ENCODE measurements around the gene SEMA3B.
"Not testable (repeated sequence)": the region's sequence is repeated elsewhere in the genome, so short reads cannot be mapped to it uniquely, and the experiment has no call there.

SEMA3B gene

DNA sequence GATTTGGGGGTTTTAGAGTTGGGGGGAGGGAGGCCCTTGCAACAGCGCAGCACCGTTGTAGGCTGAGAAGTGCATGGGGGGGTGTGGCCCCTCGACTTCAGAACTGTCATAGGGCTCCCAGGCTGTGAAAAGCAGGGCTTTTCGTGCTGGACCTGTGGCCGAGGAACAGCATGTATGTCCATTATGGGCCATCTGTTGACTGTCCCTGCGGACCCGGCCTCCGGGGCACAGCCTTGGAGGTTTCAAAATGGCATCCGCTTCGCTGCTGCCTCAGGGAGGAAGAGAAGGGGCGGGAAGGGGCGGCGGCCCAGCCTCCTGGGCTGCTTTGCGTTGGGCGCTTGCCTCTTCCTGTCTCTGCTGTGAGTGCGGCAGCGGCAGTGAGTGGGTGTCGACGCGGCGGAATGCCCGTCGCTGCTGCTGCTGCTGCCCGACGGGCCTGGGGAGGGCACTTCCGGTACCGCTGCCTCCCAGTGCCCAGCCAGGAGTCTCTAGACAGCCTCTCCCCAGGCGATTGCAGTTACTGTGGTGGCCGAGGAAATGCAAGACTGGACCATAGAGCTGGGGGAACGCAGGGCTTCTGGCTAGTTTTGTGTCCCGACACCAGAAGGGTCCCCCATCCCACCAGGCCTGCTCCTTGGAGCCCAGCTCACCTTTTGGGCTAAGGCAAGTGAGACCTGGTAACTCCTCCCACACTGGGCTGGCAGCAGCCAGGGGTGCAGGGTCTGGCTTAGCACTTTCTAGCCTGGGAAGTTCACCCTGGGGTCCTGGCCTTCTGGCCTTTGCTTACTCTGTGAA, 31.0 kb upstream of the SEMA3B start:
- FAIRE-seq = peak; percentile 99
- peak; percentile 75 for TF ChIP-seq TAF1 (IDR thresholded peaks at IDR 0.05; ENCODE audit: low read depth, low read length)
- TF ChIP-seq POLR2A (IDR thresholded peaks at IDR 0.05; ENCODE audit: low read depth, low read length) = peak; percentile 69
- TF ChIP-seq SPI1 (IDR thresholded peaks at IDR 0.05; ENCODE audit: low read depth, low read length) = peak; percentile 66
- TF ChIP-seq POLR2AphosphoS5 (IDR thresholded peaks at IDR 0.05; ENCODE audit: low read depth, low read length) = peak; percentile 69
- TF ChIP-seq POU2F2 (IDR thresholded peaks at IDR 0.05; ENCODE audit: low read depth, low read length) = no peak; the same call in 1 of the 2 replicates
- TF ChIP-seq PAX5 (IDR thresholded peaks at IDR 0.05; ENCODE audit: insufficient read depth, low read length, severe bottlenecking) = no peak
- peak; percentile 85 for DNase-seq (ENCODE audit: insufficient read length, low spot score)

GRCh38 chr3:50238549-50239026, 30.4 kb upstream of the SEMA3B start:
- FAIRE-seq (no peak), DNase-seq (ENCODE audit: insufficient read length, low spot score) (no peak)
- TF ChIP-seq PAX5 (IDR thresholded peaks at IDR 0.05; ENCODE audit: insufficient read depth, low read length, severe bottlenecking) = no peak
- no peak for TF ChIP-seq TAF1 (IDR thresholded peaks at IDR 0.05; ENCODE audit: low read depth, low read length)
- TF ChIP-seq POLR2A (IDR thresholded peaks at IDR 0.05; ENCODE audit: low read depth, low read length) = no peak
- no peak for TF ChIP-seq SPI1 (IDR thresholded peaks at IDR 0.05; ENCODE audit: low read depth, low read length)
- TF ChIP-seq POLR2AphosphoS5 (IDR thresholded peaks at IDR 0.05; ENCODE audit: low read depth, low read length) = no peak
- no peak for TF ChIP-seq POU2F2 (IDR thresholded peaks at IDR 0.05; ENCODE audit: low read depth, low read length)

DNA sequence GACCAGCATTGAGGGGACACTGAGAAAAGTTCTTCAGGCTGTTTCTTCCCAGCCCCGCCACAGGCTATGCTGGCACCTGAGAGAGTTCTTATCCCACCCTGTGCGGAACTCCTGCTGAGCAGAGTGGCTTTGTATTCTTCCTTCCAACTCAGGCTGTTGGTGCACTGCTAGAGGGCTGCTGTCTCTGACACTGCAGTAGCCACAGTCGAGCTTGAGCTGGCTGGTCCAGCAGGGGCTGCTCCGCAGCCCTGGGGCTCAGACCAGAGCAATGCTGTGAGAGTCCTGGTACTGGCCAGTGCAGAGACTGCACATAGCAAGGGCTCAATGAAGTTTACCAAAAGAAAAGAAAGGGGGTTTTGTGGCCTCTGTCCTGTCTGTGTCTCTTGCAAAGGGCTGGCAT, 29.3 kb upstream of the SEMA3B start:
- no peak for TF ChIP-seq POLR2AphosphoS5 (IDR thresholded peaks at IDR 0.05; ENCODE audit: low read depth, low read length)
- no peak for TF ChIP-seq POU2F2 (IDR thresholded peaks at IDR 0.05; ENCODE audit: low read depth, low read length)
- TF ChIP-seq PAX5 (IDR thresholded peaks at IDR 0.05; ENCODE audit: insufficient read depth, low read length, severe bottlenecking) = no peak
- TF ChIP-seq TAF1 (IDR thresholded peaks at IDR 0.05; ENCODE audit: low read depth, low read length) = no peak
- TF ChIP-seq SPI1 (IDR thresholded peaks at IDR 0.05; ENCODE audit: low read depth, low read length) = no peak
- TF ChIP-seq POLR2A (IDR thresholded peaks at IDR 0.05; ENCODE audit: low read depth, low read length) = no peak
- FAIRE-seq (no peak), DNase-seq (ENCODE audit: insufficient read length, low spot score) (no peak)

- no peak for FAIRE-seq
- no peak for TF ChIP-seq SPI1 (IDR thresholded peaks at IDR 0.05; ENCODE audit: low read depth, low read length)
- no peak for TF ChIP-seq PAX5 (IDR thresholded peaks at IDR 0.05; ENCODE audit: insufficient read depth, low read length, severe bottlenecking)
- no peak for TF ChIP-seq POU2F2 (IDR thresholded peaks at IDR 0.05; ENCODE audit: low read depth, low read length)
- no peak for DNase-seq (ENCODE audit: insufficient read length, low spot score)
Observed at GRCh38 chr3:50241163-50241562, 27.8 kb upstream of the SEMA3B start.

- no peak for DNase-seq (ENCODE audit: insufficient read length, low spot score)
- peak; percentile 5 for FAIRE-seq
- TF ChIP-seq POU2F2 (IDR thresholded peaks at IDR 0.05; ENCODE audit: low read depth, low read length) = 0 out of 2 replicates have a peak, but pooled peaks have one; percentile 5
- TF ChIP-seq POLR2AphosphoS5 (IDR thresholded peaks at IDR 0.05; ENCODE audit: low read depth, low read length) = no peak
- TF ChIP-seq POLR2A (IDR thresholded peaks at IDR 0.05; ENCODE audit: low read depth, low read length) = no peak
- TF ChIP-seq PAX5 (IDR thresholded peaks at IDR 0.05; ENCODE audit: insufficient read depth, low read length, severe bottlenecking) = no peak
Observed at GRCh38 chr3:50241713-50242380, 27.1 kb upstream of the SEMA3B start.

DNA sequence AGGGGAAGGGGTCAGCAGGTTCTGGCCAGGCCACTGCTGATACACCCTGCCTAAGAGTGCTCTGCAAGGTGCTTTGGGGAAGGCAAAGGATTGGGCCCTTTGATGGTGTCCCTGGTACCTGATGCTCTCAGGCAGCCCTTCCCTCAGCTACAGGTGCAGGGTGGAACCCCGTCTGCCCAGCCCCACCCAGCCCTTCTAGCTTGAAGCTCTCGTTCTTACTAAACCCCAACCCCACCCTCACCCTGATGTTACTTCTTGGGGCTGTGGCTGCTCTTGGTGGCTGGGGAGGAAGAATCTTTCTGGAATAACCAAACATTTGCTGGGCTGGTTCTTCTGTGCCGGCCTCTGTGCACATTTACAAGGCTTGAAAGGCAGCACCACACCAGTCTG, 26.6 kb upstream of the SEMA3B start:
- TF ChIP-seq POLR2A (IDR thresholded peaks at IDR 0.05; ENCODE audit: low read depth, low read length) = no peak
- no peak for TF ChIP-seq PAX5 (IDR thresholded peaks at IDR 0.05; ENCODE audit: insufficient read depth, low read length, severe bottlenecking)
- TF ChIP-seq POLR2AphosphoS5 (IDR thresholded peaks at IDR 0.05; ENCODE audit: low read depth, low read length) = no peak
- no peak for TF ChIP-seq TAF1 (IDR thresholded peaks at IDR 0.05; ENCODE audit: low read depth, low read length)
- no peak for TF ChIP-seq POU2F2 (IDR thresholded peaks at IDR 0.05; ENCODE audit: low read depth, low read length)
- TF ChIP-seq SPI1 (IDR thresholded peaks at IDR 0.05; ENCODE audit: low read depth, low read length) = no peak
- FAIRE-seq (no peak), DNase-seq (ENCODE audit: insufficient read length, low spot score) (no peak)

DNA sequence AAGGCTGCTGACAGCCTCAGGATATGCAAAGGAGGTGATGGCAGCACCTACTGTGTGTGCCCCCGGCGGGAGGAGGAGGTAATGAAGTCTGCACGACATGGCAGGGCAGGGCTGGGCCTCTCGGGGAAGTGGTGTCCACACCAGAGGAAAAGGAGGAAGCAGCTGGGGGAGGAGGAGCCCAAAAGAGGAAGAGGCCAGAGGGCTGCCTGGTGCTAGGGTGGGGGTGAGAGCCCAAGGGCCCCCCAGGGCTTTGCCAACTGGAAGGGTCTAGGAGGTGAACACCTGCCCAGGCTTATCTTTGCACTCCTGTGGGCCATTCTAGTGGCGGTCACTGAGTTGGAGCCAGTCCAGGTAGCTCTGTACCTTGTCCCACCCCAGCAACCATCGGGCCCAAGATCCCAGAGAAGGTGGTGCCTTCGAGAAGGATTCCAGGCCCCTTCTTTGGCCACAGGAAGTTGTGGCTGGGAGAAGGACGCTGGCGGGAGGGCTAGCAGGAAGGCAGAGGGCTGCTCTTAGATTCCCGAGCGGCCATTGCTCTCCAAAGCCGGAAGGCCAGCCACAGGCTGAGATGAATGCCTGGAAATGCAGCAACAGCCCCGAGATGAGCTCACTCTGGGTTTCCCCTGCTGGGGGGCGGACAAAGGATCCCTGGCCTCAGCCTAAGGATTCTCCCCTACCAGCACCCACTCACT, 25.9 kb upstream of the SEMA3B start:
- DNase-seq (ENCODE audit: insufficient read length, low spot score) = no peak
- FAIRE-seq = peak; percentile 47
- TF ChIP-seq TAF1 (IDR thresholded peaks at IDR 0.05; ENCODE audit: low read depth, low read length) (no peak), PAX5 (IDR thresholded peaks at IDR 0.05; ENCODE audit: insufficient read depth, low read length, severe bottlenecking) (no peak), SPI1 (IDR thresholded peaks at IDR 0.05; ENCODE audit: low read depth, low read length) (peak; percentile 87), POLR2AphosphoS5 (IDR thresholded peaks at IDR 0.05; ENCODE audit: low read depth, low read length) (0 out of 2 replicates have a peak, but pooled peaks have one; percentile 25), POLR2A (IDR thresholded peaks at IDR 0.05; ENCODE audit: low read depth, low read length) (no peak), POU2F2 (IDR thresholded peaks at IDR 0.05; ENCODE audit: low read depth, low read length) (no peak)

GRCh38 chr3:50243543-50243895, 25.4 kb upstream of the SEMA3B start:
- TF ChIP-seq POLR2AphosphoS5 (IDR thresholded peaks at IDR 0.05; ENCODE audit: low read depth, low read length) (no peak), POU2F2 (IDR thresholded peaks at IDR 0.05; ENCODE audit: low read depth, low read length) (no peak), TAF1 (IDR thresholded peaks at IDR 0.05; ENCODE audit: low read depth, low read length) (no peak), PAX5 (IDR thresholded peaks at IDR 0.05; ENCODE audit: insufficient read depth, low read length, severe bottlenecking) (no peak), POLR2A (IDR thresholded peaks at IDR 0.05; ENCODE audit: low read depth, low read length) (no peak), SPI1 (IDR thresholded peaks at IDR 0.05; ENCODE audit: low read depth, low read length) (no peak)
- peak; percentile 9 for FAIRE-seq
- no peak for DNase-seq (ENCODE audit: insufficient read length, low spot score)

- not testable (repeated sequence) for FAIRE-seq; DNase-seq (ENCODE audit: insufficient read length, low spot score)
Observed at GRCh38 chr3:50244813-50245212, 24.1 kb upstream of the SEMA3B start.
